ENCODE data around the gene MGAT4C.
"Not testable (repeated sequence)": the region's sequence is repeated elsewhere in the genome, so short reads cannot be mapped to it uniquely, and the experiment has no call there.

The MGAT4C gene

DNA sequence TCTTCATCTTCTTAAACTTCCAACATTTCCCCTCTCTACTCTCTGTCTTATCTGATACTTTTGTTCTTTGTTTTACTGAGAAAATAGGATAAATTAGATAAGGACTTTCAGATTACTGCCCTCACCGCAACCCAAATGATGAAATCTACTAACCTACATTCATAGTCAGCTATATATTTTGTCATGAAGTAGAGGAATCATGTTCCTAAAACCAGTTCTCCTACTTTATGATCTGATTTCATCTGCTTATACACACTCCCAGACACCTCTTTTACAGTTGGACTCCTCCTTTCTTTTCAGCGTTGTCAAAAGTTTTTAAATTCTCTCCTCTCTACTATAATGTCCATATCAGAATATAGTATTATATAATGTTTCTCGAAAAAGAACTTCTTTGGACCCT lies 29.7 kb downstream of the MGAT4C start:
- no peak for DNase-seq

GRCh38 chr12:86216591-86216990 lies 39.6 kb downstream of the MGAT4C start:
- DNase-seq, result no peak

GRCh38 chr12:86213012-86213411 lies 43.2 kb downstream of the MGAT4C start:
- no peak for DNase-seq

DNA sequence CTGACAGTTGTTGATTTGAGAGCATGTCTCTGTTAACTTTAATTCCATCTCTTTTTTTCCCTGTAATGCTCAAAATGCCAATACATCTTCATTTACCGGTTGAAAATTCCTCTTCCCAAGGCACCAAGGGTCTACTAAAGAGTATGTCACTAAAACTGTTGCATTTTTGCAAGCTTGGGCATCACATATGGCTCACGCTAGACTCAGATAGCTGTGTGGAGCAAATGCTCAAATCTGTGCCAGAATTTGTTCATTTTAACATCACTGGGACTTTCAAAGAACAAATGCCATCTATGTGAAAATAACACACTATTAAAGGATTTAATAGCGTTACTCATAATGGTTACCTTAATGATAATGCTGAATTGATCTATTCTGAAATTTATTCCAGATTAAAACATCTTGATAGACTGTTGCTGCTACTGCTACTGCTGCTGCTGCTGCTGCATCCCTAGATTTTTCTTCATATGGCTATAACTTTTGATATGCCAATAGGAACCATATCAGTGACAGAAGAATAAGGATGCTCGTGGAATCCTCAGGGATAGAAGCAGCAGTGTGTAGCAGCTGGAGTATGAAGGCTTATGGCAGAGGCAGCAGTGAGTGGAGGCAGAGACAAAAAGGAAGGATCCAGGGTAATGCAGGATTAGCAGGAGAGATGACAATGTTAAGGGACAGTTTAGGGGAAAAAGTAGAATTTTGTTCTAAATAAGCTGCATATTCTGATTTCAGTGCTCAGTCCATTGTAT lies 57.3 kb downstream of the MGAT4C start:
- no peak for DNase-seq

GRCh38 chr12:86196465-86196864 lies 59.7 kb downstream of the MGAT4C start:
- no peak for DNase-seq

- DNase-seq, result no peak
Observed at GRCh38 chr12:86194721-86195120, 61.5 kb downstream of the MGAT4C start.

DNA sequence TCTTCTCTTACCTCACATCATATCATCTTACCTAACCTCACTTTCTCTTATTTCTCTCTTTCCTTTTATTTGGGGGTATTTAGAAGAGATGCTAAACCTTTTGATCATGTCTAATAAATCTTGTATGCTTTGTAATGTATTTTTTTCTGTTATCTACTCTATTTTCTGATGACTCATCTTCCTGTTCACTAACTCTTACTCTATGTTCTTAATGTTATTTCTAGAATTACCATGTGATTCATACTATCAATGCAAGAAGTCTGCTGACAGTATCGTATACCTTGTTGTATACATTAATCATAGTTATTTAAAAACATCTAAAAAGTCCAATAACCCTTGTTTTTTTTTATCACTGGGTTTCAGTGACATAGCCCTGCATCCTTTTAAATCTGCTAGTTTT lies 62.3 kb downstream of the MGAT4C start:
- DNase-seq, result no peak

GRCh38 chr12:86188226-86188625 lies 68.0 kb downstream of the MGAT4C start:
- no peak for DNase-seq

- no peak for DNase-seq
Observed at GRCh38 chr12:86186449-86186848, 69.7 kb downstream of the MGAT4C start.

DNA sequence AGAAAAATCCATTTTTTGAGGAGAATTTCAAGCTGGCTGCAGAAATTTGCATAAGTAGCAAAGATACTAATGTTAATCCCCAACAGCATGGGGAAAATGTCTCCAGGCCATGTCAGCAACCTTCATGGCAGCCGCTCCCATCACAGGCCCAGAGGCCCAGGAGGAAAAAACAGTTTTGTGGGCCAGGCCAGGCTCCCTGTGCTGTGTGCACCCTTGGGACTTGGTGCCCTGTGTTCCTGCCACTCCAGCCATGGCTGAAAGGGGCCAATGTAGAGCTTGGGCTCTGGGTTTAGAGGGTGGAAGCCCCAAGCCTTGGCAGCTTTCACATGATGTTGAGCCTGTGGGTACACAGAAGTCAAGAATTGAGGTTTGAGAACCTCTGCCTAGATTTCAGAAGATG lies 76.3 kb downstream of the MGAT4C start:
- no peak for DNase-seq

DNA sequence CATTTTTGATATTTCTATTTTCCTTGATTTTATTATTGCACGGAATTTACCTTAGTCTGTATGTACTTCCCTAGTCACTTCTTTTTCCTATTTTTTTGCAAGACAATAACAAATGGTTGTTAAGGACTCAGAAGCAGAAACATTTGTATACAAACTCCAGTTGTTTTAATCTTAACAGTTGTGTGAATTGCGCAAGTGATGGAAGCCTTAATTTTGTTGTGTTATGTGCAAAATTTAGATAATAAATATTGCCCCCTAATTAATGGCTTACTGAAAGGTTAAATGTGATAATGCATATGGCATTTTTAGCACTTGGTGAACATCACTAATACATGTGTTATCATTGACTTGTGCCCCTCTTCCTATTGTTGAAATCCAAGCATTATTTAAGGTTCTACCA lies 82.0 kb downstream of the MGAT4C start:
- DNase-seq, result no peak

DNA sequence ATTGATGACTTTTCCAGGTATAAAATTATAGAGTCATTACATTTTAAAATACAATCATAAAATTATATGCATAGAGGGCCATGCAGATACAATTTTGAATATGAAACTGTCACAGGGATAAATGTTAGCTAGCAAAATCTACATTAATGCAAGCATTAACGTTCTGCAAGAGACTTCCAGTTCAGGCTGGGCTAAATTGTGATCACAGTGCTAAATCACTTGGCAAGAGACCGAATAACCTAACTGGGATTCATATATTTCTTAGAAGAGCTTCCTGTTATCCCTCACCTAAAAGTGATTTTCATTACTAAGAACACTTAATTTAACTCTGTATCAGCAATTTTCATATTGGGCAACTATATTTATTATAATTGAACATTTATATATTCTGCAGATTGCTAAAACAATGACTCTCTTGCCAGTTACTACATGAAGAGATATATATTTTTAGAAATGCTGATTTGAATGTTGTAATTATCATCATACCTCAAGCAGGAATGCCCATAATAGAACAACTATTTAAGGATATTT lies 83.2 kb downstream of the MGAT4C start:
- no peak for DNase-seq

GRCh38 chr12:86170051-86170450 lies 86.1 kb downstream of the MGAT4C start:
- no peak for DNase-seq

DNA sequence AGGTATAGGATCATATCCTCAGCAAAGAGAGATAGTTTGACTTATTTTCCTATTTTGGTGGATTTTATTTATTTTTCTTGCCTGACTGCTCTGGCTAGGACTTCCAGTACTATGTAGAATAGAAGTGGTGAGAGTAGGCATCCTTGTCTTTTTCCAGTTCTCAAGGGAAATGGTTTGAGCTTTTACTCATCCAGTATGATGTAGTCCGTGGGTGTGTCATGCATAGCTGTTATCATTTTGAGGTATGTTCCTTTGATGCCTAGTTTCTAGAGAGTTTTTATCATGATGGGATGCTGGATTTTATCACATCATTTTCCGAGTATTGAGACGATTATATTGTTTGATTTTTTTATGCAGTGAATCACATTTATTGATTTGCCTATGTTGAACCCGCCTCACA lies 97.2 kb downstream of the MGAT4C start:
- DNase-seq, result no peak

DNA sequence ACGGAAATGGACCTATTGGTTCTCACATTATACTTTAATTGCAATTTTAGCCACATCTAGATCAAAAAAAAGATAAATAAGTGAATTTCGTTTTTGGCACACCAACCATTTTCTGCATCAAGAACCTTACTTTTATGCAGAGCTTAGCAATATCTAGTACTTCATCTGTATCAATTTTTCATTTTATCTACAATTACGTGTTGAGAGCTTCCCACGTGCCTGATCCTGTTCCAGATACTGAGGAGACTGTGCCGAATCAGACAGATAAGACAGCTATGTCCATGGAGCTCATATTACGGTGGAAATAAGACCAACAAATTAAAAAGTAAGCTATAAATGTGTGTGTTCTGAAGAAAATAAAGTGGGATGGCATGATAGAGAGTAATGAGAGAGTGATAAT lies 101.6 kb downstream of the MGAT4C start:
- no peak for DNase-seq

GRCh38 chr12:86148612-86149011 lies 107.6 kb downstream of the MGAT4C start:
- DNase-seq, result no peak

GRCh38 chr12:86148071-86148470 lies 108.1 kb downstream of the MGAT4C start:
- no peak for DNase-seq

- DNase-seq, result no peak
Observed at GRCh38 chr12:86145156-86145555, 111.0 kb downstream of the MGAT4C start.

- no peak for DNase-seq
Observed at GRCh38 chr12:86143162-86143561, 113.0 kb downstream of the MGAT4C start.

GRCh38 chr12:86139671-86140070 lies 116.5 kb downstream of the MGAT4C start:
- DNase-seq, result no peak

GRCh38 chr12:86138770-86139169 lies 117.4 kb downstream of the MGAT4C start:
- no peak for DNase-seq

DNA sequence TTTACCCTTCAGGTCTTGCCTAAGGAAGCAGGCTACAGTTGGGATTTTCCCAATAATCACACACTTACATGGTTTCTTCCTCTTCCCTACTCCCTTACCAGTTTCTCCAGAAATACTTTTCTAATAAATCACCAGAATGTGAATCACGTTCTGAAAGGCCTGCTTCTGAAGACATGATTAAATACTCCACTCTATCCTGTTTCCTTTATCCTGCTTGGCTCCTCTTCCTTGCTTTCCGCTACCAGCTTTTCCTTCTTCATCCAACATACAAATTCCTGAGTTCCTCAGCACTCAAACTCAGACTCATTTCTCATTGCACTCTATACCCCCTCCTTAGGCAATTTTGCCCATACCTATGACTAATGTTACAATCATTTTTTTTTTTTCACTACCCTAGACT lies 118.3 kb downstream of the MGAT4C start:
- no peak for DNase-seq

- no peak for DNase-seq
Observed at GRCh38 chr12:86134561-86134960, 121.6 kb downstream of the MGAT4C start.

GRCh38 chr12:86126900-86127299 lies 129.3 kb downstream of the MGAT4C start:
- DNase-seq, result not testable (repeated sequence)

- no peak for DNase-seq
Observed at GRCh38 chr12:86122846-86123468, 133.2 kb downstream of the MGAT4C start.

Measured in GDM1 (cell line).